CD4-positive, alpha-beta T cell (primary cell): Measurements from ENCODE around the gene JUP. TPM values are rescaled to one million over a fixed set of nuclear protein-coding genes. Genes with fewer than 3 reads are reported as not detected.

Experiments
- ATAC-seq: fragments of 200-7000 bp; cut with Tn5 transposase; one replicate; pipeline ENCODE4 v1.10.0; 2022; ENCODE audit warnings: mild to moderate bottlenecking; ENCODE audit not compliant: poor library complexity
- CTCF ChIA-PET: fragments of 350-600 bp; sonication (Branson Sonifier 250); formaldehyde crosslinking; loops from one replicate; lab custom pipeline; 2021; ENCODE audit warnings: antibody characterized with exemption, inconsistent platforms; lab: Charles Lee
- POLR2A ChIA-PET: fragments of 350-600 bp; sonication (Branson Sonifier 250); formaldehyde crosslinking; loops from one replicate; lab custom pipeline; 2021; ENCODE audit warnings: antibody characterized with exemption, inconsistent platforms; lab: Charles Lee
- DNase-seq, 14 experiments: peaks; one replicate each; pipeline ENCODE4 v3.0.0-alpha.2; 2013 to 2020; ENCODE audit warnings: mixed read lengths in 2 of 14
- H3K27ac ChIP-seq, 2 donors: one replicate each; pipeline versions ENCODE4 v1.5.1 to v1.7.0; 2013; ENCODE audit warnings: low read length in 2 of 2, low read depth in 1 of 2, mild to moderate bottlenecking in 1 of 2
- H3K27me3 ChIP-seq, 2 experiments: 1 replicate in 1 of 2; 2 replicates in 1 of 2; pipeline versions ENCODE4 v1.6.1 to v1.7.0; 2013; ENCODE audit warnings: low read length in 2 of 2, control low read depth in 1 of 2, mild to moderate bottlenecking in 1 of 2, moderate library complexity in 1 of 2; ENCODE audit not compliant: insufficient read depth in 2 of 2, control insufficient read depth in 1 of 2
- H3K36me3 ChIP-seq: one replicate; pipeline ENCODE4 v1.6.1; 2013; ENCODE audit warnings: low read length, control low read depth; ENCODE audit not compliant: insufficient read depth
- H3K4me1 ChIP-seq: one replicate; pipeline ENCODE4 v1.6.1; 2013; ENCODE audit warnings: low read length, control low read depth; ENCODE audit not compliant: insufficient read depth
- H3K4me3 ChIP-seq: one replicate; pipeline ENCODE4 v1.5.1; 2013; ENCODE audit warnings: mild to moderate bottlenecking, low read length, moderate library complexity
- H3K9me3 ChIP-seq, 2 experiments: 1 replicate in 1 of 2; 2 replicates in 1 of 2; pipeline versions ENCODE4 v1.6.1 to v1.7.0; 2013; ENCODE audit warnings: low read length in 2 of 2, mild to moderate bottlenecking in 2 of 2, control low read depth in 1 of 2, moderate library complexity in 1 of 2; ENCODE audit not compliant: control insufficient read depth in 1 of 2, insufficient read depth in 1 of 2
- H3K27ac Mint-ChIP-seq: one replicate; pipeline ENCODE4 v1.8.0; 2020; ENCODE audit warnings: mixed read lengths
- H3K27me3 Mint-ChIP-seq: one replicate; pipeline ENCODE4 v1.8.0; 2021; ENCODE audit warnings: mixed read lengths
- H3K36me3 Mint-ChIP-seq: one replicate; pipeline ENCODE4 v1.8.0; 2021; ENCODE audit warnings: low read depth, mixed read lengths
- H3K4me1 Mint-ChIP-seq: one replicate; pipeline ENCODE4 v1.8.0; 2021; ENCODE audit warnings: low read depth, mixed read lengths
- H3K4me3 Mint-ChIP-seq: one replicate; pipeline ENCODE4 v1.8.0; 2020; ENCODE audit warnings: mild to moderate bottlenecking, mixed read lengths
- H3K9me3 Mint-ChIP-seq: one replicate; pipeline ENCODE4 v1.8.0; 2020; ENCODE audit warnings: mixed read lengths
- CTCF ChIP-seq: fragments of 200-600 bp; IDR thresholded peaks from one replicate; pipeline ENCODE4 v1.8.0; 2022; ENCODE audit warnings: antibody characterized with exemption, mild to moderate bottlenecking
- intact Hi-C, 2 experiments: fragments of 100-400 bp; cut with DNase I in 1 of 2; cut with micrococcal nuclease in 1 of 2; formaldehyde crosslinking; loops; one replicate each; pipeline versions ENCODE4 v1.15.1 to v1.9.0; 2023 to 2025; cut with DNase I, micrococcal nuclease
- total RNA-seq, 174 experiments: library from RNA in 2 of 174; stranded (reverse) in 2 of 174; gene quantifications; one replicate each; pipeline ENCODE4 v1.2.3 and lab custom pipeline; 2021 to 2026

Gene JUP
- total RNA-seq, 2 experiments from 2014 or later, result 0.88 to 1.1 TPM

GRCh38 chr17:41766135-41766534, 20.4 kb downstream of the JUP start:
- POLR2A ChIA-PET, result no interaction called here
- CTCF ChIA-PET, result no interaction called here
- Mint-ChIP-seq H3K27me3 (no peaks in the 10 kb centered on the region), H3K4me1 (no peaks in the 10 kb centered on the region), H3K27ac (no peak overlapping the region), H3K36me3 (no peaks in the 10 kb centered on the region), H3K4me3 (no peak overlapping the region), H3K9me3 (no peaks in the 10 kb centered on the region)
- intact Hi-C loops, result no loop called here
- H3K36me3 ChIP-seq, result no peaks in the 10 kb centered on the region
- H3K27ac ChIP-seq, result no peak overlapping the region
- no peak overlapping the region for H3K4me3 ChIP-seq
- DNase-seq, result no peak
- no peak for ATAC-seq
- no peaks in the 10 kb centered on the region for H3K27me3 ChIP-seq
- no peak for TF ChIP-seq CTCF
- no peaks in the 10 kb centered on the region for H3K9me3 ChIP-seq
- H3K4me1 ChIP-seq, result no peaks in the 10 kb centered on the region

- ChIA-PET POLR2A (no interaction called here), CTCF (no interaction called here)
- DNase-seq (no peak), ATAC-seq (no peak)
- Histone ChIP-seq H3K9me3 (no peaks in the 10 kb centered on the region), H3K27ac (no peak overlapping the region), H3K4me3 (no peak overlapping the region), H3K4me1 (no peaks in the 10 kb centered on the region), H3K27me3 (no peaks in the 10 kb centered on the region), H3K36me3 (no peaks in the 10 kb centered on the region)
- Mint-ChIP-seq H3K4me1 (no peaks in the 10 kb centered on the region), H3K4me3 (no peak overlapping the region), H3K27me3 (no peaks in the 10 kb centered on the region), H3K27ac (no peak overlapping the region), H3K36me3 (no peaks in the 10 kb centered on the region), H3K9me3 (no peaks in the 10 kb centered on the region)
- intact Hi-C loops, result no loop called here
- no peak for TF ChIP-seq CTCF
Observed at GRCh38 chr17:41763327-41763726, 23.2 kb downstream of the JUP start.

GRCh38 chr17:41762841-41763240, 23.7 kb downstream of the JUP start:
- POLR2A ChIA-PET, result no interaction called here
- intact Hi-C loops, result no loop called here
- Histone ChIP-seq H3K4me3 (no peak overlapping the region), H3K4me1 (no peaks in the 10 kb centered on the region), H3K9me3 (no peaks in the 10 kb centered on the region), H3K27me3 (no peaks in the 10 kb centered on the region), H3K27ac (no peak overlapping the region), H3K36me3 (no peaks in the 10 kb centered on the region)
- Mint-ChIP-seq H3K9me3 (no peaks in the 10 kb centered on the region), H3K36me3 (no peaks in the 10 kb centered on the region), H3K4me3 (no peak overlapping the region), H3K27me3 (no peaks in the 10 kb centered on the region), H3K4me1 (no peaks in the 10 kb centered on the region), H3K27ac (no peak overlapping the region)
- CTCF ChIA-PET, result no interaction called here
- no peak for TF ChIP-seq CTCF
- DNase-seq, result no peak
- no peak for ATAC-seq
